Pancreas (tissue), 10 donors: ENCODE data around the gene VDAC1. TPM values are rescaled to one million over a fixed set of nuclear protein-coding genes. Genes with fewer than 3 reads are reported as not detected.

Experiments
- ATAC-seq, 4 donors: fragments of 200-7000 bp; cut with Tn5 transposase; one replicate each; pipeline versions ENCODE4 v1.8.0 to v1.9.1; 2020; ENCODE audit warnings: mild to moderate bottlenecking in 4 of 4, moderate library complexity in 4 of 4
- DNase-seq, 6 donors: peaks; one replicate each; pipeline ENCODE4 v3.0.0-alpha.2; 2020
- FAIRE-seq: peaks from 2 replicates; lab custom pipeline; 2012; peaks lifted over from hg19 to GRCh38; lab: Jason Lieb, UNC
- H3K27ac ChIP-seq, 4 donors: fragments of 200-600 bp; sonication (generic); 1 replicate in 3 of 4; 2 replicates in 1 of 4; pipeline versions ENCODE4 v1.5.0 to v1.8.0; 2020
- H3K27me3 ChIP-seq, 4 donors: fragments of 200-600 bp; one replicate each; pipeline ENCODE4 v1.8.0; 2021
- H3K36me3 ChIP-seq, 3 donors: fragments of 200-600 bp; sonication (generic) in 1 of 3; one replicate each; pipeline versions ENCODE4 v1.5.0 to v1.8.0; 2020 to 2021
- H3K4me1 ChIP-seq, 3 donors: fragments of 200-600 bp; one replicate each; pipeline ENCODE4 v1.8.0; 2021
- H3K4me3 ChIP-seq, 4 donors: fragments of 200-600 bp; sonication (generic) in 2 of 4; one replicate each; pipeline versions ENCODE4 v1.5.0 to v1.8.0; 2020 to 2021
- H3K9me3 ChIP-seq, 4 donors: fragments of 200-600 bp; one replicate each; pipeline ENCODE4 v1.8.0; 2021
- WGBS, 2 donors: extraction: QIAGEN DNeasy Blood & Tissue Kit; methylation state at CpG; one replicate each; pipeline ENCODE4 v1.1.7; 2013; 5-methylcytosine and 5-hydroxymethylcytosine counted together
- intact Hi-C, 3 donors: fragments of 100-400 bp; cut with DNase I; formaldehyde crosslinking; loops; one replicate each; pipeline versions ENCODE4 v1.11.1 to v1.14.2; 2022
- polyA plus RNA-seq, 2 donors: library from polyadenylated mRNA; stranded (reverse); fragments of 200-250 nt; gene quantifications; one replicate each; pipeline ENCODE4 v1.2.3, GENCODE V29; 2013
- total RNA-seq, 6 donors: library from RNA; stranded (reverse); fragmentation: NEBNext Ultra II Directional in 4 of 6; extraction: Animal tissue kit (Norgen Biotek cat#: 25700) in 4 of 6; gene quantifications; one replicate each; pipeline versions ENCODE4 v1.2.1 to v1.2.4, GENCODE V29; 2021 to 2023
- TF ChIP-seq, protein P1 (sequence below), 4 donors: fragments of 200-600 bp; sonication (generic) in 3 of 4; IDR thresholded peaks; one replicate each; pipeline versions ENCODE4 v1.5.0 to v1.8.0; 2021; ENCODE audit warnings: antibody characterized with exemption in 4 of 4
- donor health status: healthy with polysubstance abuse.
- donor health status: DM: no; HTN: no; CAD: no; lungs with moderate emphysema.
- donor health status: DM: no; HTN: no; CAD: no.
- donor health status: control.
- donor health status: control.
- donor health status: Bipolar disorder and iron deficiency.
- donor health status: DM: yes; HTN: yes; CAD: no.
- donor health status: DM: no; HTN: no; CAD: no.
- donor health status: DM: no; HTN: no; CAD: no.
- donor health status: DM: yes; HTN: yes; CAD: no.

Gene VDAC1
- total and polyA plus RNA-seq, 8 donors = 41.8 to 87.8 (median 63.4) TPM

DNA sequence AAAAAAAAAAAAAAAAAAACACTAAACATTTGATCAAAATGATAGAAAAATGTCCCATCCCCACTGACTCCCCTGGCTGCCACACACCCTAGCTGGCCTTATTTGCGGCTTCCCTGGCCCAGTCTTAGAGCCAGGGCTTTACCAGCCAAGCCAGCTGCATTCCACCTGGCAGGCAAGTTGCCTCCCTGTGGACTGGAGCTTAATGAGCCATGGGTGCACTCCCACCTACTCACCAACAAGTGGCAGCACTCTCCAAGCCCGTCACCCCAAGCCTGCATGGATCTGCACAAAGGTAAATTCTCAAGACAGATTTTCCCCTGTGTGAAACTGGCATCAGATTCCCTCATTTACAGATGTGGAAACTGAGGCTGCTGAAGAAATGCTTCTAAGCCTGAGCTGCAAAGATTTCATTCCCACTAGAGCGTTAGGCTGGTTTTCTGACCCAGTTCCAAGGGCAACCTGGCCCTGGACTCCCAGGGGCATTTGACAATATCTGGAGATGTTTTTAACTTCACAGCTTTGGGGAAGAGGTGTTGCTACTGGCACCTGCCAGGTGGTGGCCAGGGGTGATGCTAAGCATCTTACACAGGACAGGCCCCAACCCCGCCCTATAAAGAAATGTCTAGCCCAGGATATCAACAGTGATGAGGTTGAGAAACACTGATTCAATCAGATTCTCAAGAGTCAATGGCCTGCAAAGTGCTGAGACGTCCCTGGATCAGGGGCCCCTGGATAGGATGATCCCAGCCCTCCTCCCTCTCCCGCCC, 21.9 kb upstream of the VDAC1 start:
- intact Hi-C loops = no loop called here
- Histone ChIP-seq H3K27me3 (no peaks in the 10 kb centered on the region), H3K4me3 (no peak overlapping the region), H3K36me3 (no peaks in the 10 kb centered on the region), H3K4me1 (no peaks in the 10 kb centered on the region), H3K27ac (no peak overlapping the region), H3K9me3 (no peaks in the 10 kb centered on the region)
- ATAC-seq = peak; percentile 94 to 99 (median 98)
- FAIRE-seq = no peak
- TF ChIP-seq, protein P1, sequence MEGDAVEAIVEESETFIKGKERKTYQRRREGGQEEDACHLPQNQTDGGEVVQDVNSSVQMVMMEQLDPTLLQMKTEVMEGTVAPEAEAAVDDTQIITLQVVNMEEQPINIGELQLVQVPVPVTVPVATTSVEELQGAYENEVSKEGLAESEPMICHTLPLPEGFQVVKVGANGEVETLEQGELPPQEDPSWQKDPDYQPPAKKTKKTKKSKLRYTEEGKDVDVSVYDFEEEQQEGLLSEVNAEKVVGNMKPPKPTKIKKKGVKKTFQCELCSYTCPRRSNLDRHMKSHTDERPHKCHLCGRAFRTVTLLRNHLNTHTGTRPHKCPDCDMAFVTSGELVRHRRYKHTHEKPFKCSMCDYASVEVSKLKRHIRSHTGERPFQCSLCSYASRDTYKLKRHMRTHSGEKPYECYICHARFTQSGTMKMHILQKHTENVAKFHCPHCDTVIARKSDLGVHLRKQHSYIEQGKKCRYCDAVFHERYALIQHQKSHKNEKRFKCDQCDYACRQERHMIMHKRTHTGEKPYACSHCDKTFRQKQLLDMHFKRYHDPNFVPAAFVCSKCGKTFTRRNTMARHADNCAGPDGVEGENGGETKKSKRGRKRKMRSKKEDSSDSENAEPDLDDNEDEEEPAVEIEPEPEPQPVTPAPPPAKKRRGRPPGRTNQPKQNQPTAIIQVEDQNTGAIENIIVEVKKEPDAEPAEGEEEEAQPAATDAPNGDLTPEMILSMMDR (IDR thresholded peaks at IDR 0.05) = peak; percentile 17 to 56 (median 44)
- 54 to 65% methylated on average over 6 of the region's 6 CpGs for WGBS, 2 donors
- peak; percentile 52 to 80 (median 64) for DNase-seq

DNA sequence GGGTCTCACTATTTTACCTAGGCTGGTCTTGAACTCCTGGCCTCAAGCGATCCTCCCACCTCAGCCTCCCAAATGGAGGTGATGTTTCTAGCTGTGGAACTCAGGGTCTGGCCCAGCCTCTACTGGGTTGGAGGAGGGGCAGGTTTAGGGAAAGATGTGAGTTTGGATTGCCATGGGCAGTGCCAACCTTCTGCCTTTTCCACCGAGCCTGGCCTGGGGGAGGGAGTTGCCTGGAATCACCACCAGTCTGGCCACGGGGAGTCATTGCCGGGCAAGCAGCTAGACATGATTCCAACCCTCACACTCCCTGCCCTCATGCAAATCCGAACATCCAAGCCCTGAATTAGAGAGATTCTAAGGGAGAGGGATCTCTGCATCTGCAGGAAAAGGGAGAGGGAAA, 21.0 kb upstream of the VDAC1 start:
- 78 to 88% methylated on average over 5 of the region's 5 CpGs for WGBS, 2 donors
- ATAC-seq = no peak
- Histone ChIP-seq H3K36me3 (no peaks in the 10 kb centered on the region), H3K4me3 (no peak overlapping the region), H3K4me1 (no peaks in the 10 kb centered on the region), H3K27me3 (no peaks in the 10 kb centered on the region), H3K27ac (no peak overlapping the region), H3K9me3 (no peaks in the 10 kb centered on the region)
- DNase-seq = peak in 1 of 6 donors; percentile 29
- FAIRE-seq = no peak
- intact Hi-C loops = no loop called here
- TF ChIP-seq, protein P1 (IDR thresholded peaks at IDR 0.05) = no peak

DNA sequence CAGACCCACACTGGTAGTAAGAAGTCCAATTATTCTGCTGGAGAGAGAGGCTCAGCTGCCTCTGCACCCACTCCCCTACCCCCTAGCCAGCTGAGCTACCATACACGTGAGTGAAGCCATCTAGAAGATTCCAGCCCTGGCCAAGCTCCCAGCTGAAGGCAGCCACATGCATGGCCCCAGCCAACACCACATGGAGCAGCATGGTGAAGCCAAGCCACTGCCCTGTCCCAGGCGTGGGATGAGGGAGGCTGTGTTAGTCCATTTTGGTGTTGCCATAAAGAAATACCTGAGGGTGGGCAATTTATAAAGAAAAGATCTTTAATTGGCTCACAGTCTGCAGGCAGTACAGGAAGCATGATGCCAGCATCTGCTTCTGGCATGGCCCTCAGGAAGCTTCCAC, 20.0 kb upstream of the VDAC1 start:
- no peaks in the 10 kb centered on the region for H3K27me3 ChIP-seq
- peak in 1 of 6 donors; percentile 31 for DNase-seq
- WGBS, 2 donors = 73 to 88% methylated on average over 2 of the region's 2 CpGs
- peaks cover 0 to 6% (median 6%) of the 10 kb centered on the region in 3 donors for H3K4me1 ChIP-seq
- no peaks in the 10 kb centered on the region for H3K9me3 ChIP-seq
- H3K4me3 ChIP-seq = no peak overlapping the region
- H3K27ac ChIP-seq = no peak overlapping the region
- intact Hi-C loops = no loop called here
- no peak for FAIRE-seq
- H3K36me3 ChIP-seq = no peaks in the 10 kb centered on the region
- no peak for ATAC-seq
- TF ChIP-seq, protein P1 (IDR thresholded peaks at IDR 0.05) = no peak

DNA sequence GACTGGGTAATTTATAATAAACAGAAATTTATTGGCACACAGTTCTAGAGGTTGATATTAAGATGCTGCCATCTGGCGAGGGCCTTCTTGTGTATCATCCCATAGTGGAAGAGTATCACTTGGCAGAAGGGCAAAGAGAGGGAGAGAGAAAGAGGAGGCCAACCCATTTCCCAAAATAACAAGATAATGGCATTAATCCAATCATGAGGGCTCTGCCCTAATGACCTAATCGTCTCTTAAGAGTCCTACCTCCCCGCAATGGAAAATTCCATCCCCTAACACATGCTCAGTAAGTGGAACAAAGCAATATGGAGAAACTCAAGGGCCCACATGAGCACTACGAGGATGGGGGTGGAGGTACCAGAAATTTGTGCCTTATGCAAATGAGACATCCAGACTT, 17.6 kb upstream of the VDAC1 start:
- DNase-seq (no peak), ATAC-seq (no peak), FAIRE-seq (no peak)
- TF ChIP-seq, protein P1 (IDR thresholded peaks at IDR 0.05) = no peak
- H3K9me3 ChIP-seq = no peaks in the 10 kb centered on the region
- H3K27ac ChIP-seq = no peak overlapping the region
- H3K4me3 ChIP-seq = no peak overlapping the region
- peaks cover 6 to 27% (median 20%) of the 10 kb centered on the region in 3 donors for H3K4me1 ChIP-seq
- no peaks in the 10 kb centered on the region for H3K27me3 ChIP-seq
- no peaks in the 10 kb centered on the region for H3K36me3 ChIP-seq
- WGBS, 2 donors = 84 to 87% methylated on average over 4 of the region's 4 CpGs
- intact Hi-C loops = no loop called here

DNA sequence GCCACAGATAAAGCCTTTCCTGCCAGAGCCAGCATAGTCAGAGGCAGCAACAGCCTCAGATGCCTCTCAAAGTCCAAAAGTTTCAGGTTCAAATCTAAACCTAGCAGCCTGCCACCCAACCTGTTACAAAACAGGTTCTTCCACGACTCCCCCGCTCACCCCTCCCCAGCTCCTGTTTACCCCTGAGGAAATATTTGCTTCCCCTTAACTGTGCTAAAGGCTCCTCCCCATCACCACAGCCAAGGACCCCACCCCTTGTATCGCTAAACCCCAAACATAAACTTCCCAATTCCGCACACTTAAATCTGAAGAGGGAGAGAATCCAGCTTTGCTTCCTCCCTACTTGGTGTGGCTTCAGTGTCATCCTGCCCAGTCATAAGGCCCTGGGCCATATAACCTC, 15.4 kb upstream of the VDAC1 start:
- intact Hi-C loops = no loop called here
- DNase-seq (peak in 2 of 6 donors; percentile 29 to 41), ATAC-seq (peak in 3 of 4 donors; percentile 31 to 47 (median 35))

More for the DNA sequence above, 15.4 kb upstream of the VDAC1 start:
- Histone ChIP-seq H3K4me3 (no peak overlapping the region), H3K27me3 (no peaks in the 10 kb centered on the region), H3K4me1 (peaks cover 6 to 27% (median 20%) of the 10 kb centered on the region in 3 donors), H3K36me3 (no peaks in the 10 kb centered on the region), H3K27ac (peak overlapping the region in 3 of 4 donors; percentile 12 to 74 (median 58)), H3K9me3 (no peaks in the 10 kb centered on the region)
- 24 to 31% methylated on average over 4 of the region's 4 CpGs for WGBS, 2 donors
- FAIRE-seq = no peak
- TF ChIP-seq, protein P1 (IDR thresholded peaks at IDR 0.05) = no peak
